NCI-H748 treated with DMSO at 0.1 percent for 48 hours (cell line): Measurements from ENCODE around the gene AUH.

Experiments
- DNase-seq: peaks from one replicate; lab custom pipeline; 2025; lab: John Stamatoyannopoulos, UW

AUH gene

GRCh38 chr9:91291866-91292265 is 69.9 kb downstream of the AUH start:
- DNase-seq, result no peak

GRCh38 chr9:91289244-91289643 is 72.5 kb downstream of the AUH start:
- DNase-seq, result no peak

GRCh38 chr9:91285729-91286353 is 75.9 kb downstream of the AUH start:
- no peak for DNase-seq

- no peak for DNase-seq
Measured at GRCh38 chr9:91282292-91282691, 79.4 kb downstream of the AUH start.

- no peak for DNase-seq
Measured at GRCh38 chr9:91279296-91280204, 82.2 kb downstream of the AUH start.

- DNase-seq, result no peak
Measured at GRCh38 chr9:91276513-91276912, 85.2 kb downstream of the AUH start.

- DNase-seq, result no peak
Measured at GRCh38 chr9:91275655-91276054, 86.1 kb downstream of the AUH start.

GRCh38 chr9:91274949-91275492 is 86.7 kb downstream of the AUH start:
- DNase-seq, result no peak

GRCh38 chr9:91273853-91274552 is 87.7 kb downstream of the AUH start:
- DNase-seq, result no peak

GRCh38 chr9:91271156-91271555 is 90.6 kb downstream of the AUH start:
- DNase-seq, result no peak

- no peak for DNase-seq
Measured at GRCh38 chr9:91269907-91270491, 91.7 kb downstream of the AUH start.

- DNase-seq, result no peak
Measured at GRCh38 chr9:91266448-91266847, 95.3 kb downstream of the AUH start.

GRCh38 chr9:91265514-91265913 is 96.2 kb downstream of the AUH start:
- DNase-seq, result no peak

- DNase-seq, result no peak
Measured at GRCh38 chr9:91261417-91261816, 100.3 kb downstream of the AUH start.

GRCh38 chr9:91259162-91259561 is 102.6 kb downstream of the AUH start:
- no peak for DNase-seq

GRCh38 chr9:91258451-91258850 is 103.3 kb downstream of the AUH start:
- no peak for DNase-seq

- no peak for DNase-seq
Measured at GRCh38 chr9:91256235-91256634, 105.5 kb downstream of the AUH start.

GRCh38 chr9:91255327-91255726 is 106.4 kb downstream of the AUH start:
- DNase-seq, result no peak

GRCh38 chr9:91253488-91253887 is 108.2 kb downstream of the AUH start:
- no peak for DNase-seq

GRCh38 chr9:91248707-91249106 is 113.0 kb downstream of the AUH start:
- DNase-seq, result no peak

- no peak for DNase-seq
Measured at GRCh38 chr9:91247278-91247677, 114.4 kb downstream of the AUH start.

- DNase-seq, result no peak
Measured at GRCh38 chr9:91246846-91247245, 114.9 kb downstream of the AUH start.
